Endothelial cell of umbilical vein (primary cell): ENCODE data around the gene C4orf33. TPM values are rescaled to one million over a fixed set of nuclear protein-coding genes. Genes with fewer than 3 reads are reported as not detected.
A peak's percentile ranks its signal among the peaks of the same experiment; 100 is the strongest.

Experiments used
- BruUV-seq: library from RNA; stranded (reverse); fragments of 400-500 nt; replicated peaks from 2 replicates; lab custom pipeline; 2021; lab: Mats Ljungman, UMichigan
- CTCF ChIA-PET: fragments of 300-600, 350-600 bp; sonication (Branson Sonifier 250); formaldehyde crosslinking; loops from one replicate; lab custom pipeline; 2021; ENCODE audit warnings: antibody characterized with exemption, inconsistent platforms; lab: Charles Lee
- POLR2A ChIA-PET: fragments of 300-600, 350-600 bp; sonication (Branson Sonifier 250); formaldehyde crosslinking; loops from one replicate; lab custom pipeline; 2021; ENCODE audit warnings: antibody characterized with exemption, inconsistent platforms; lab: Charles Lee
- DNase-seq: peaks from one replicate; pipeline ENCODE4 v3.0.0-alpha.2; 2011; ENCODE audit warnings: low read depth, low spot score
- FAIRE-seq: peaks from 2 replicates; lab custom pipeline; 2011; peaks lifted over from hg19 to GRCh38; lab: Jason Lieb, UNC
- H2AFZ ChIP-seq: 2 replicates; pipeline ENCODE4 v1.6.0; 2012; ENCODE audit warnings: low read depth, low read length, control low read depth, inconsistent platforms
- H3K27ac ChIP-seq: 2 replicates; pipeline ENCODE4 v1.5.1; 2011; ENCODE audit warnings: low read depth, mild to moderate bottlenecking, control low read depth, low read length, moderate library complexity; ENCODE audit not compliant: insufficient read depth
- H3K27me3 ChIP-seq, 2 experiments: 2 replicates each; pipeline versions ENCODE4 v1.6.0 to v1.6.1; 2011; ENCODE audit warnings: low read length in 2 of 2, mixed read lengths in 1 of 2; ENCODE audit not compliant: control insufficient read depth in 2 of 2, insufficient read depth in 2 of 2
- H3K36me3 ChIP-seq, 2 experiments: 2 replicates in 1 of 2; 3 replicates in 1 of 2; pipeline ENCODE4 v1.5.1; 2011; ENCODE audit warnings: low read length in 2 of 2, mild to moderate bottlenecking in 1 of 2, moderate library complexity in 1 of 2; ENCODE audit not compliant: control insufficient read depth in 2 of 2, insufficient read depth in 2 of 2; ENCODE audit errors: extremely low read depth in 1 of 2
- H3K4me1 ChIP-seq: 3 replicates; pipeline ENCODE4 v1.5.1; 2011; ENCODE audit warnings: mild to moderate bottlenecking, low read length; ENCODE audit not compliant: control insufficient read depth, insufficient read depth; ENCODE audit errors: extremely low read depth
- H3K4me2 ChIP-seq: 2 replicates; pipeline ENCODE4 v1.6.1; 2011; ENCODE audit warnings: low read length, control low read depth, mixed read lengths; ENCODE audit not compliant: insufficient read depth
- H3K4me3 ChIP-seq, 3 experiments: fragments of 200-600 bp in 1 of 3; sonication (generic), shearing (Covaris generic) in 1 of 3; replicated peaks in 1 of 3; 2 replicates each; pipeline ENCODE4 v1.5.1; 2011 to 2016; ENCODE audit warnings: control low read depth in 3 of 3, low read length in 3 of 3, mild to moderate bottlenecking in 2 of 3, inconsistent platforms in 1 of 3, low read depth in 1 of 3, moderate library complexity in 1 of 3; ENCODE audit not compliant: insufficient read depth in 1 of 3
- H3K79me2 ChIP-seq: 2 replicates; pipeline ENCODE4 v1.6.0; 2012; ENCODE audit warnings: low read length, inconsistent platforms; ENCODE audit not compliant: control insufficient read depth, insufficient read depth
- H3K9ac ChIP-seq: replicated peaks from 2 replicates; pipeline ENCODE3; 2011; ENCODE audit warnings: low read length, control low read depth; ENCODE audit not compliant: insufficient read depth; ENCODE audit errors: extremely low read depth
- H3K9me1 ChIP-seq: replicated peaks from 3 replicates; pipeline ENCODE4 v1.6.0; 2011; ENCODE audit warnings: mild to moderate bottlenecking, low read length; ENCODE audit not compliant: control insufficient read depth, insufficient read depth; ENCODE audit errors: extremely low read depth
- H3K9me3 ChIP-seq: replicated peaks from 2 replicates; pipeline ENCODE4 v1.5.1; 2012; ENCODE audit warnings: low read length, inconsistent platforms; ENCODE audit not compliant: control insufficient read depth, insufficient read depth
- H4K20me1 ChIP-seq: replicated peaks from 2 replicates; pipeline ENCODE3; 2011; ENCODE audit warnings: mild to moderate bottlenecking, low read length; ENCODE audit not compliant: control insufficient read depth, insufficient read depth; ENCODE audit errors: extremely low read depth
- CTCF ChIP-seq, 2 donors: IDR thresholded peaks; 1 replicate in 1 of 2; 2 replicates in 1 of 2; pipeline ENCODE4 v1.5.1; 2011; ENCODE audit warnings: low read length in 2 of 2, mild to moderate bottlenecking in 2 of 2, moderate library complexity in 2 of 2, control low read depth in 1 of 2, inconsistent platforms in 1 of 2, low read depth in 1 of 2; ENCODE audit not compliant: insufficient read depth in 1 of 2; ENCODE audit errors: extremely low read depth in 1 of 2
- EZH2 ChIP-seq: IDR thresholded peaks from 2 replicates; pipeline ENCODE4 v1.6.1; 2012; ENCODE audit warnings: borderline replicate concordance, low read depth, mild to moderate bottlenecking, moderate library complexity, low read length, inconsistent platforms; ENCODE audit not compliant: severe bottlenecking
- FOS ChIP-seq: IDR thresholded peaks from 2 replicates; pipeline ENCODE4 v1.6.1; 2011; ENCODE audit warnings: mild to moderate bottlenecking, low read length, moderate library complexity, borderline replicate concordance; ENCODE audit not compliant: insufficient read depth
- GATA2 ChIP-seq: IDR thresholded peaks from 2 replicates; pipeline ENCODE4 v1.7.0; 2011; ENCODE audit warnings: low read depth, mild to moderate bottlenecking, moderate library complexity, mixed read lengths, low read length; ENCODE audit not compliant: insufficient read length, insufficient read depth
- JUN ChIP-seq: IDR thresholded peaks from 2 replicates; pipeline ENCODE4 v1.6.1; 2011; ENCODE audit warnings: borderline replicate concordance, low read depth; ENCODE audit not compliant: insufficient read length, insufficient read depth
- MAX ChIP-seq: IDR thresholded peaks from 2 replicates; pipeline ENCODE4 v1.6.1; 2011; ENCODE audit not compliant: insufficient read depth, insufficient read length
- MYC ChIP-seq: IDR thresholded peaks from one replicate; pipeline ENCODE4 v1.6.1; 2011; ENCODE audit warnings: mild to moderate bottlenecking, low read depth, low read length
- POLR2A ChIP-seq: IDR thresholded peaks from 2 replicates; pipeline ENCODE4 v1.6.1; 2012; ENCODE audit warnings: low read depth, mild to moderate bottlenecking, control low read depth, low read length
- POLR2AphosphoS5 ChIP-seq: IDR thresholded peaks from 2 replicates; pipeline ENCODE4 v1.6.1; 2012; ENCODE audit warnings: low read depth, mild to moderate bottlenecking, control low read depth, low read length, moderate library complexity; ENCODE audit not compliant: insufficient read depth
- dilution Hi-C: fragments of 300-500 bp; cut with MboI; formaldehyde crosslinking; loops from one replicate; pipeline ENCODE4 v1.15.0; 2019; ENCODE audit warnings: low sequenced_read_pairs; ENCODE audit not compliant: extremely low pct_ligation_motif_present
- intact Hi-C: fragments of 100-400 bp; cut with micrococcal nuclease; formaldehyde crosslinking; loops from one replicate; pipeline ENCODE4 v1.10.0; 2022
- polyA plus RNA-seq, 4 experiments: library from polyadenylated mRNA; depleted of rRNA in 3 of 4; stranded (reverse) in 3 of 4; unstranded in 1 of 4; fragments of >200 nt; gene quantifications; 2 replicates each; pipeline versions ENCODE4 v1.2.1 to v1.2.3, GENCODE V29; 2011 to 2012; ENCODE audit warnings: missing spikeins in 1 of 4
- total RNA-seq: library from RNA; stranded (reverse); gene quantifications from 2 replicates; pipeline ENCODE4 v1.2.3, GENCODE V29; 2021

C4orf33 gene
- total and polyA plus RNA-seq, 2 donors (not counting 3 experiments of a cell fraction or from before 2014, with no cell fraction given): 2.6 to 9.4 TPM

GRCh38 chr4:129094347-129094746 lies 1.6 kb upstream of the C4orf33 start:
- BruUV-seq: no TSS peak
- no peak for TF ChIP-seq MAX
- TF ChIP-seq JUN: no peak
- no peak for TF ChIP-seq POLR2A
- no peak for TF ChIP-seq GATA2
- no peak for TF ChIP-seq EZH2
- TF ChIP-seq MYC: no peak
- no peak for TF ChIP-seq CTCF (IDR thresholded peaks at IDR 0.05; ENCODE audit: extremely low read depth in 1 of 2, insufficient read depth in 1 of 2, low read depth in 1 of 2, low read length in 2 of 2)
- no peak for TF ChIP-seq POLR2AphosphoS5
- TF ChIP-seq FOS: no peak
- DNase-seq (no peak), FAIRE-seq (no peak)
- no peaks in the 10 kb centered on the region for H4K20me1 ChIP-seq
- peak overlapping the region; percentile 98 for H3K4me2 ChIP-seq
- dilution Hi-C loops: no loop called here
- H2AFZ ChIP-seq: no peak overlapping the region
- ChIA-PET CTCF (interaction anchor here (1.0 to 1.2 kb wide), 2 partner anchors 11 to 714 kb away, joined by 3 to 5 read pairs; no protein-coding TSS in a partner anchor), POLR2A (no interaction called here)
- H3K27ac ChIP-seq: no peak overlapping the region
- intact Hi-C loops: loop anchor here (5.0 to 10.0 kb wide), 5 partner anchors 227 to 1032 kb away; partner anchors contain the start of gene LARP1B
- H3K36me3 ChIP-seq: no peaks in the 10 kb centered on the region
- H3K79me2 ChIP-seq: peaks cover 34% of the 10 kb centered on the region
- H3K4me1 ChIP-seq: peaks cover 26% of the 10 kb centered on the region
- no peaks in the 10 kb centered on the region for H3K9me3 ChIP-seq
- peak overlapping the region in 1 of 3 experiments; percentile 97 for H3K4me3 ChIP-seq
- no peak overlapping the region for H3K9ac ChIP-seq
- no peaks in the 10 kb centered on the region for H3K27me3 ChIP-seq
- H3K9me1 ChIP-seq: no peaks in the 10 kb centered on the region
